DOHH2 (cell line): ENCODE data around the gene ATP11A.

Source experiments
- CTCF ChIP-seq: fragments of 200-600 bp; sonication (generic); IDR thresholded peaks from one replicate; pipeline ENCODE4 v1.5.1; 2014; ENCODE audit warnings: antibody characterized with exemption, mild to moderate bottlenecking, low read depth, low read length; ENCODE audit not compliant: poor library complexity, severe bottlenecking
- EZH2phosphoT487 ChIP-seq: fragments of 200-600 bp; sonication (generic); IDR thresholded peaks from 2 replicates; pipeline ENCODE4 v1.6.1; 2017; ENCODE audit warnings: borderline replicate concordance, mild to moderate bottlenecking, antibody characterized with exemption, low read length, moderate library complexity, mixed read lengths

GRCh38 chr13:112714376-112715174, 24.7 kb downstream of the ATP11A start:
- no peak for TF ChIP-seq CTCF
- no peak for TF ChIP-seq EZH2phosphoT487
